NCI-H146 treated with DMSO at 0.1 percent for 48 hours (cell line): ENCODE measurements around the gene THOC5.
"Not testable (repeated sequence)": the region's sequence is repeated elsewhere in the genome, so short reads cannot be mapped to it uniquely, and the experiment has no call there.

Source experiments
- DNase-seq: peaks from one replicate; lab custom pipeline; 2025; ENCODE audit not compliant: unreplicated experiment; lab: John Stamatoyannopoulos, UW

The THOC5 gene

DNA sequence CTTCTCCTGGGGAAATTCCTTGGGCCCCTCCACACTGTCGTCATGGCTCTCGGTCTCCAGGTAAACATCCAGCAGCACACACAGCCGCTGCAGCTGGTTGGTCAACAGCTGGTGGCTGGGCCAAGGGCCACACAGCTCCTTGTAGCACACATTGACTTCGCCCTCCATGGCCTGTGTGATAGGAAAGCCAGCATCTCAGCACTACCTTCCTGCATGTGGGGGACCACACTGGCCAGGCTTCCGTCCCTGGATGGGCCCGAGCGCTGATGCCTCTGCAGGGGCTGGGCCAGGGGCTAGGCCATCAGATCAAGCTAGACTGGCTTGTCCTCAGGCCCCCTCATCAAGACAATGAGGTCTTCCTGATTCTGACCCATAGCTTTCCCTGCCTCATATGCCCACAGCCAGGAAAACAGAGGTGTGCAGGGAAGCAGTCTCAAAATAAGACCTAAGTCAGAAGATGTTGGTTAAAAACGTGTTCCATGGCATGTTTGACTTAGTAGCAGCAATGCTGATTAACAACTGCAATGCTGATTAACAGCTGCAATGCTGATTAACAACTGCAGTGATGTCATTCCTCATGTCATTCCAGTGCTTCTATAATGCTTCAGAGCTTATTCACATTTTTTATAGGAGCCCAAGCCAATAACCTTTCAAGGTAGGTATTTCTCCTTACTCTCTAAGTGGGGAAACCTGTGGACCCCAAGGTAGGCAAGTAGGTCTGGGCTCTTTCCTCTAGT lies 42.3 kb downstream of the THOC5 start:
- no peak for DNase-seq

DNA sequence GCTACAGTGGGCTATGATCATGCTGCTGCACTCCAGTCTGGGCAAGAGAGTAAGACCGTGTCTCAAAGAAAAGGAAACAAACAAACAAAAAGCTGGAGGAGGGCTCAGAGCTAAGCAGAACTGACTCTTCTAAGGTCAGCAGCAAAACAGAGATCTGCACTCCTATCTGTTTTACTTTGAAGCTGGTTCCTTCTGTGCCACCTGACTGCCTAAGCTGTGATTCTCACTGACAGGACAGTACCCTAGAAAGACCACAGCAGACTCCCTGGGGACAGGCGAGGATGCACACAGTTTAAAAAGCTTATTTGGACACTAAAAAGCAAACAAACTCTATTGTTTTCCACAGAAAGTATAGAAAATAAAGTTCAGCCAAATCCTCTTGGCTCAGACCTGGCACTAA lies 43.0 kb downstream of the THOC5 start:
- DNase-seq = no peak

DNA sequence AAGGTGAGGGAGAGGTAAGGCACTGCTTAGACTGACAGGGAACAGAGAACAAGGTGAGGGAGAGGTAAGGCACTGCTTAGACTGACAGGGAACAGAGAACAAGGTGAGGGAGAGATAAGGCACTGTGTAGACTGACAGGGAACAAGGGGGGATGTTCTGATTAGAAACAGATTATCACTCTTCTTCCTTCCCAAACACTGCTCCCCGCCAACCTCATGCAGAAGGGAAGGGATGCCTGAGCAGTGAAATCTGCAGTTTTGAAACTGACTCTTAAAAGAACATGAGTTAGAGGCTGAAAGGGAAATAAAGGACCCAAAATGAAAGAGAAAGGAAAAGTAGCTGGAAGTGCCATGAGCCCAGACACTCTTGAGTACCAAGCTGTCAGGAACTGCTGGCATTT lies 43.7 kb downstream of the THOC5 start:
- no peak for DNase-seq

DNA sequence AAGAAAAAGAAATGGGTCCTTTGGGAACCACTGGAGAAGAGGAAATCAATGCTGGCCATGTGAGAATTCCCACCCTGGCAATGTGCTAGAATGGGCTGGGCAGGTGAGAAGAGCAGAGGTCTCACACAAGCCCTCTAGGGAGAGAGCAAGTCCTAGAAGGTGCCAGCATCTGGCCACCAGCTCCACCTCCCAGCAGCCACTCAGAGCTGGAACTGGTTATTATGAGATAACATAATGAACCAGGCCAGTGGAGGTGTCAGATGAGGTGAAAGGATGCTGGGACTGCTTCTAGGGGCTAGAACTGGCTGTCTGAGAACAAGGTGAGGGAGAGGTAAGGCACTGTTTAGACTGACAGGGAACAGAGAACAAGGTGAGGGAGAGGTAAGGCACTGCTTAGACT lies 44.3 kb downstream of the THOC5 start:
- DNase-seq = no peak

DNA sequence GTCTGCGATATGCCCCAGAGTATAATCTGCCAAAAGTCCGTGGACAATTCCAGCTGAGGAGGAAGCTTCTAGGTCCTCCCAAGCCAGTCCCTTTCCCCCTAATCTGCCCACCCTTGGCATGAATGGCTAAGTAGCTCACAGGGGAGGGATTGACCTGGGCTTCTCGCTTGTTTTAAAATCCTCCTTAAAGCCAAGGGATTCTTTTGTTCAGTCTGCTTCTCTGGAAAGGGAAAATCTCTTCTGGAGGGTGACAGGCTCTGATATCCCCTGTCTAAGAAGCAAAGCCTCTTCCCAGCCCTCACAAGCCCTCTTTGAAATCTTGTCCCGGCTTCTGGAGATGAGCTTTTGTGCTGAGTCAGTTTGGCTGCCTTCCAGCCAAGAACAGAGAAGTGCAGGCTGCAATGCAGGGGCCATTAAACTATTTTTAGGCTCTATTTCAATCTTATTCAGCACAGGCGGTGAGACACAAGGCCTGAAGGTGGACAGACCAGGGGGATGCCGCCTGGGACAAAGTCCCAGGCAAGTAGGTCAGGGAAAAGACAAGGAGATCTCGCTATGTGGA lies 49.7 kb downstream of the THOC5 start:
- DNase-seq = no peak

DNA sequence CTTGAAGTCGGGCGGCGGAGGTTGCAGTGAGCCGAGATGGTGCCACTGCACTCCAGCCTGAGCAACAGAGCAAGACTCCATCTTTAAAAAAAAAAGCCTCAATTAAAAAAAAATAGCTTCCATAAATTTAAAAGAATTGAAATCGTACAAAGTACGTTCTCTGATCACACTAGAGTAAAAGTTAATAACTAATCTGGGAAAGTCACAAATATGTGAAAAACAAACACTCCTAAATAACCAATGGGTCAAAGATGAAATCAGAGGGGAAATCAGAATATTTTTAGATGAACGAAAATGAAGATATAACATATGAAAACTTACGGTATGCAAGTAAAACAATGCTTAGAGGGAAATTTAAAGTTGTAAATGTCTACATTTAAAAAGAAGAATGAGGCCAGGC lies 53.7 kb downstream of the THOC5 start:
- DNase-seq = no peak

DNA sequence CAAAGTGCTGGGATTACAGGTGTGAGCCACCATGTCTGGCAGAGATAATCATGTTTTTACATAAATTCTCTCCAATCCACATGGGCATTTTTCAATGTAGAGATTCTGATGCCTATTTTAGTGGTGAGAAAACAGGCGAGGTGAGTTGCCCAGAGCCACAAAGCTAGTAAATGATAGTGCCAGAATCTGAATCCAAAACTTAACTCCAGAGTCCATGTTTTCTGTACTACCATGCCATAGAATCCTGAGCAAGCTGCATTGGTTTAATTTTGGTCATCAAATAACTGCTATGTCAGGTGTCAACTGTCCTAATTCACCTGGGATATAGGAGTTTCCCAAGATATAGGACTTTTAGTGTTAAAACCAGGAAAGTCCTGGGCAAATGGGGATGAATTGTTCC lies 59.9 kb downstream of the THOC5 start:
- no peak for DNase-seq

DNA sequence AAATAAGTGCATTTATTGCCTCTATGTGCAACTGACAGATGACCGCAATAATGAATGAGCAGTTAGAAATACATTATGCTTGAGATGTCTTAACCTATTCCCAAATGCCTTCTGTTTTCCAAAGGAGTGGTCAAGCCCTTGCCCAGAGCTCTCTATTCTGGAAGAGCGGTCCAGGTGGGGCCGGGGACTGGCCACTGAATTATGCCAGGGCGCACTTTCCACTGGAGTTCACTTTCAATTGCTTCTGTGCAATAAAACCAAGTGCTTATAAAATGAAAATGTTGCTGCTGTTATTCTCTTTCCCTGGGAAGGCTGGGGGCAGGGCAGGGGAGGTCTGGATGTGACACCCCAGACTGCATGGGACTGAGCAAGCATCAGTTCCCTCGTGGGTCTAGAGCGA lies 62.5 kb downstream of the THOC5 start:
- DNase-seq = no peak

DNA sequence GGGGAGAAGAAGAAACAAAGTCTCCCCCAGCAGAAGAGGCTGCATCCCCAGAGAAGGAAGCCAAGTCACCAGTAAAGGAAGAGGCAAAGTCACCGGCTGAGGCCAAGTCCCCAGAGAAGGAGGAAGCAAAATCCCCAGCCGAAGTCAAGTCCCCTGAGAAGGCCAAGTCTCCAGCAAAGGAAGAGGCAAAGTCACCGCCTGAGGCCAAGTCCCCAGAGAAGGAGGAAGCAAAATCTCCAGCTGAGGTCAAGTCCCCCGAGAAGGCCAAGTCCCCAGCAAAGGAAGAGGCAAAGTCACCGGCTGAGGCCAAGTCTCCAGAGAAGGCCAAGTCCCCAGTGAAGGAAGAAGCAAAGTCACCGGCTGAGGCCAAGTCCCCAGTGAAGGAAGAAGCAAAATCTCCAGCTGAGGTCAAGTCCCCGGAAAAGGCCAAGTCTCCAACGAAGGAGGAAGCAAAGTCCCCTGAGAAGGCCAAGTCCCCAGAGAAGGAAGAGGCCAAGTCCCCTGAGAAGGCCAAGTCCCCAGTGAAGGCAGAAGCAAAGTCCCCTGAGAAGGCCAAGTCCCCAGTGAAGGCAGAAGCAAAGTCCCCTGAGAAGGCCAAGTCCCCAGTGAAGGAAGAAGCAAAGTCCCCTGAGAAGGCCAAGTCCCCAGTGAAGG lies 64.3 kb downstream of the THOC5 start:
- not testable (repeated sequence) for DNase-seq

DNA sequence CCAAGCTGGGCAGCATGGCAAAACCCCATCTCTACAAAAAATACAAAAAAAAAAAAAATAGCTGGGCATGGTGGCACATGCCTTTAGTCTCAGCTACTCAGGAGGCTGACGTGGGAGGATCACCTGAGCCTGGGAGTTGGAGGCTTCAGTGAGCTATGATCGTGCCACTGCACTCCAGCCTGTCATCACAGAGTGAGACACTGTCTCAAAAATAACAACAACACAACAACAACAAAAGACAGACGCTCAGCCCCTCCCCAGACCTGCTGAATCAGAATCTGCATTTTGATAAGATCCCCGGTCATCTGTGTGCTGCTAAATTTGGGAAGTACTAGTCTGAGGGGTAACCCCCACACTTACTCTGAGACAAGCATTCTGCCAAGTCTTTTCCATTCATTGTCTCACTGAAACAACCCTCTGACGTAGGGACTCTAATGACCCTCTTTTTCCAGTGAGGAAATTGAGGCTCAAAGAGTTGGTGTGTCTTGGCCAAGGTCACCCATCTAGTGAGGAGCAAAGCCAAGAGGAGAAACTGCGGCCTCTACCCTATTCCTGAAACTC lies 66.1 kb downstream of the THOC5 start:
- DNase-seq = no peak

DNA sequence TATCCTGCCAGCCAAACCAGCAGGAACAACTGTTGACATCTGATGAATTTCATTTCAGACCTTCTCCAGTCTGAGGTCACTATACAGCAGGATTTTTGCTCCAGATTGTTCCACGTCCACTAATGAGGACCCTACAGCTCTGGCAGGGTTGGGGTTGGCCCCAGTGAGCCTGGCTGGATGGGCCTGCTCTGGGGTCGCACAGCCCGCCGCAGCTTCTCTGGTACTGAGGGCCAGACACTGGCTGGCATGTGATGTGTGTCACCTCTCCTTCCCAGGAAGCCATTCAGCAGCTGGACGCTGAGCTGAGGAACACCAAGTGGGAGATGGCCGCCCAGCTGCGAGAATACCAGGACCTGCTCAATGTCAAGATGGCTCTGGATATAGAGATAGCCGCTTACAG lies 68.1 kb downstream of the THOC5 start:
- no peak for DNase-seq

DNA sequence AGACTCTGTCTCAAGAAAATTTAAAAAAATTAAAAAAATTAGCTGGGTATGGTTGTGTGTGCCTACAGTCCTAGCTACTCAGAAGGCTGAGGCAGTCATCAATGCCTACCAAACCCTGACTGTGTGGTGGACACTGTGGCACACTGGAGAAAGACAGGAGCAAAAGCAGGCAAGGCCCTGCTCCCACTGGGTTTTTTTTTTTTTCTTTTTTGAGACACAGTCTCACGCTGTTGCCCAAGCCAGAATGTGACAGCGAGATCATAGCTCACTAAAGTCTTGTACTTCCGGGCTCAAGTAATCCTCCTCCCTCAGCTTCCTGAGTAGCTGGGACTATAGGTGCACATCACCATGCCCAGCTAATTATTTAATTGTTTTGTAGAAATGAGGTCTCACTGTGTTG lies 68.9 kb downstream of the THOC5 start:
- DNase-seq = no peak

DNA sequence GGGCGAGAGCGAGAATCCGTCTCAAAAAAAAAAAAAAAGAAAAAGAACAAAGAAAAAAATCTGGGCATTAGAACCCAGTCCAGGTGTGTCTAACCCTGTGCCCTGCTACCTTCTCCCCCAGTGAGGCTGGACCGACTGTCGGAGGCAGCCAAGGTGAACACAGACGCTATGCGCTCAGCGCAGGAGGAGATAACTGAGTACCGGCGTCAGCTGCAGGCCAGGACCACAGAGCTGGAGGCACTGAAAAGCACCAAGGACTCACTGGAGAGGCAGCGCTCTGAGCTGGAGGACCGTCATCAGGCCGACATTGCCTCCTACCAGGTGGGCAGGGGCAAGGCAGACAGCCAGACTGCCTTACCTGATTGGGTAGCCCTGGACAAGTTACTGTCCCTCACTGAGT lies 70.3 kb downstream of the THOC5 start:
- DNase-seq = no peak

DNA sequence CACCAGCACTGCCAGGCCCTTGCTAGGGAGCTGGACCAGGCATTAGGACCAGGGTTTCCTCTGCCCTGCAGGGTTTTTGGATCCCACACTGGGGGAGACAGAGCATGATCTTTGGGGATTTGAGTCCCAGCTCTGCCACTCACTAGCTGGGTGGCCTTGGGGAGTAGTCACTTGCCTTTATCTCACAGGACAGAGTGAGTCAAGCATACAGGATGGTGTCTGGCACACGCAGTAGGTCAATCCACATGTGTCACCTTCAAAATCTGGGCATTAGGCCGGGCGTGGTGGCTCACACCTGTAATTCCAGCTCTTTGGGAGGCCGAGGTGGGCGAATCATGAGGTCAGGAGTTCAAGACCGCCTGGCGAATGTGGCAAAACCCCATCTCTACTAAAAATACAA lies 70.8 kb downstream of the THOC5 start:
- no peak for DNase-seq

DNA sequence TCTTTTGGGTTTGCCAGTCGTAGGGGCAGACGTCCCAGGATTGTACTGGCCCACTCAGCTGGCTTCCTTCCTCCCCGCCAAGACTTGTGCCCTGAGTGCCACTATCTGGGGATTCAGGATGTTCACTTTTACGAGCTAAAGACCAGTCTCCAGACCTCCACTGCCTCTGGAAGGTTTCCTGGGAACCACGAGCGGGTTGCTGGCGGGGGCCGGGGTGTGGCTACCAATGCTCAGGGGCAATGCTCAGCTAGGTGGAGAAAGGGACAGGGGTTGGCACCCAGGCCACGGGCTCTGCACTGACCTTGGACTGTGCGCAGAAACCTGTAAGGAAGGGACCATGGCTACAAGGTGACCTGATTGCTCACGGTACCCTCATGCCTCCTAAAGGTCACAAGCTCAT lies 71.3 kb downstream of the THOC5 start:
- no peak for DNase-seq

DNA sequence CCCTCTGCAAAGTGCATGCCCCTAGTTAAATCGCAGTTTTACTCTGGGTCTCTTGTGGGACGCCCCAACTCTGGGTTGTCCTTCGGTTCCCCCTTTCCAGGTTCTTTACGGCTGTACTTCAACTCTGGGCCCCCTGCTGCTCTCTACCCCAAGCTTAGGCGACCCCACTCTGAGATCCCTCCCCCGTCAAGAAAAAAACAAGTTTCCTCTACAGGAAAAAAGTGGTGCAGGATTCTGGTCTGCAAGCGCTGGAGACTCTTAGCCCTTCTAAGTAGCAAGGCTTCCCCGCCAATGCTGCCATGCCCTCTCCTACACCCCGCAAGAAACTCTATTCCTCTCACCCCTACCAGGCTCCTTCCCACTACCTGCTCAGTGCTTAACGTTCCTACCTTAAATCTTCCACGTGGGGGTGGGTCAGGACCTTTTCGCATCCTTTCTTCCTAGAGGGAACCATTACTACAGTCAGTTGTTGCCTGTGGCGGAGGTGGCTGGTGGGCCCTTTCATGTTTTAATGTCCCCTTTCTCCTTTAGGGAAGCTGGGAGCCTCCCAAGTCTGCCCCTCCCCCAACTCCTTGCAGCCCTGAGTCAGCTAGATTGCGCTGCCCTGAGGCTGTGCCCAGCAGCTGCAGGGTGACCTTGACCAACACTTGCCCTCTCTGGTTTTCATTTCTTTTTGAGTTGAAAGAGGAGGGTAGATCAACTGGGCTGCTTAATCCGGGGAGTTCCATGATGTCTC lies 72.1 kb downstream of the THOC5 start:
- DNase-seq = no peak

DNA sequence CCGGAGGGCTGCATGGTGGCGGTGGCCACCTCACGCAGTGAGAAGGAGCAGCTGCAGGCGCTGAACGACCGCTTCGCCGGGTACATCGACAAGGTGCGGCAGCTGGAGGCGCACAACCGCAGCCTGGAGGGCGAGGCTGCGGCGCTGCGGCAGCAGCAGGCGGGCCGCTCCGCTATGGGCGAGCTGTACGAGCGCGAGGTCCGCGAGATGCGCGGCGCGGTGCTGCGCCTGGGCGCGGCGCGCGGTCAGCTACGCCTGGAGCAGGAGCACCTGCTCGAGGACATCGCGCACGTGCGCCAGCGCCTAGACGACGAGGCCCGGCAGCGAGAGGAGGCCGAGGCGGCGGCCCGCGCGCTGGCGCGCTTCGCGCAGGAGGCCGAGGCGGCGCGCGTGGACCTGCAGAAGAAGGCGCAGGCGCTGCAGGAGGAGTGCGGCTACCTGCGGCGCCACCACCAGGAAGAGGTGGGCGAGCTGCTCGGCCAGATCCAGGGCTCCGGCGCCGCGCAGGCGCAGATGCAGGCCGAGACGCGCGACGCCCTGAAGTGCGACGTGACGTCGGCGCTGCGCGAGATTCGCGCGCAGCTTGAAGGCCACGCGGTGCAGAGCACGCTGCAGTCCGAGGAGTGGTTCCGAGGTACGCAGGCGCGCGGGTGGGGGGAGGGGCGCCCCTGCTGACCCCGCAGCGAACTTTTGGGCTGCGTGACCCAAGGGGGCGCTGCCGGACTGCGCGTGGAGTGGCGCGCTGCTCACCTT lies 72.9 kb downstream of the THOC5 start:
- no peak for DNase-seq

DNA sequence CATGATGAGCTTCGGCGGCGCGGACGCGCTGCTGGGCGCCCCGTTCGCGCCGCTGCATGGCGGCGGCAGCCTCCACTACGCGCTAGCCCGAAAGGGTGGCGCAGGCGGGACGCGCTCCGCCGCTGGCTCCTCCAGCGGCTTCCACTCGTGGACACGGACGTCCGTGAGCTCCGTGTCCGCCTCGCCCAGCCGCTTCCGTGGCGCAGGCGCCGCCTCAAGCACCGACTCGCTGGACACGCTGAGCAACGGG lies 73.4 kb downstream of the THOC5 start:
- DNase-seq = no peak

DNA sequence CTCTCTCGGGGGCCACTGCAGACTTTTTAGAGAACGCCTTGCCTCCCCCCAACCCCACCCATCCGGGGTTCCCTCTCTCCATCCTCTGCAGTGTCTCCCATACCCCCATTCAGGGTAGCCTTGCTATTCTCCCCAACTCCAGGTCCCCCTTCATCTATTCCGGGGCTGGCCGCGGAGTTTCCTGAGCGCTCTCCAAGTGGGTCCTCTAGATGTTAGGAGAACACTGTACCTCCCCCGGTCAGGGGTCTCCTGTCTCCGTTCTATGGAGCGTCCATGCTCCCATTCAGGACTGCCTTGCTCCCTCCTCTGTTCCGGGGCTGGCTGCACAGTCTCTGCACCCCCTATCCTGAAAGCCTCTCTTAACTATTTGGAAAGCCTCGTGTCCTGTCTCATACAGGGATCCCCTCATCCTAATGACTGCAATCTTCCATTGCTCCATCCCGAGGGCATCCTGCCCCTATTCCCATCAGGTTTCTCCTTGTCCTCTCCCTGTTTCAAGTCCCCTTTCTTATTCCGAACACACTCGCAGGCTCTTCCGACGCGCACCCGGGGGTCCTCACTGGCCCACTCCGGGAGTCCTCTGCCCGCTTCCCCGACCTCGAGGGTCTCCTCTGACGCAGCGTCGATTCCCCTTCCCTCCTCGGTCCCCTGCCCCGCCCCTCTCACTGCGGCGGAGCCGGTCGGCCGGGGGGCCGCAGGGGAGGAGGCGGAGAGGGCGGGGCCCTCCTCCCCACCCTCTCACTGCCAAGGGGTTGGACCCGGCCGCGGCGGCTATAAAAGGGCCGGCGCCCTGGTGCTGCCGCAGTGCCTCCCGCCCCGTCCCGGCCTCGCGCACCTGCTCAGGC lies 73.9 kb downstream of the THOC5 start, which contains the start of gene NEFH:
Gene NEFH, plus strand, starts transcription at position 802 of the 845 bp plus-strand sequence. CDS start 45 bp downstream, outside the sequence.
- peak; percentile 39 for DNase-seq
